Activated naive CD4-positive, alpha-beta T cell treated with anti-CD3 and anti-CD28 coated beads for 36 hours (primary cell): ENCODE results near the gene PPP3CA. TPM values are rescaled to one million over a fixed set of nuclear protein-coding genes. Genes with fewer than 3 reads are reported as not detected.

Experiments
- CTCF ChIA-PET: fragments of 350-600 bp; sonication (Branson Sonifier 250); formaldehyde crosslinking; loops from one replicate; lab custom pipeline; 2021; ENCODE audit warnings: antibody characterized with exemption; lab: Charles Lee
- DNase-seq: peaks from one replicate; pipeline ENCODE4 v3.0.0-alpha.2; 2020
- H3K27ac Mint-ChIP-seq: one replicate; pipeline ENCODE4 v1.8.0; 2021; ENCODE audit warnings: mild to moderate bottlenecking, mixed read lengths
- H3K27me3 Mint-ChIP-seq: one replicate; pipeline ENCODE4 v1.8.0; 2021; ENCODE audit warnings: low read depth, mixed read lengths
- H3K36me3 Mint-ChIP-seq: one replicate; pipeline ENCODE4 v1.8.0; 2021; ENCODE audit warnings: low read depth, mixed read lengths
- H3K4me1 Mint-ChIP-seq: one replicate; pipeline ENCODE4 v1.8.0; 2021; ENCODE audit warnings: low read depth, mixed read lengths
- H3K4me3 Mint-ChIP-seq: one replicate; pipeline ENCODE4 v1.8.0; 2021; ENCODE audit warnings: mild to moderate bottlenecking, moderate library complexity, mixed read lengths
- H3K9me3 Mint-ChIP-seq: one replicate; pipeline ENCODE4 v1.8.0; 2021; ENCODE audit warnings: mixed read lengths
- intact Hi-C: fragments of 100-400 bp; cut with micrococcal nuclease; formaldehyde crosslinking; loops from one replicate; pipeline ENCODE4 v1.15.1; 2023
- total RNA-seq, 2 experiments: library from RNA; stranded (reverse); gene quantifications; one replicate each; pipeline ENCODE4 v1.2.3, GENCODE V29; 2021

Gene PPP3CA
- total RNA-seq, 2 experiments from 2014 or later: 2.4 to 3.4 TPM

DNA sequence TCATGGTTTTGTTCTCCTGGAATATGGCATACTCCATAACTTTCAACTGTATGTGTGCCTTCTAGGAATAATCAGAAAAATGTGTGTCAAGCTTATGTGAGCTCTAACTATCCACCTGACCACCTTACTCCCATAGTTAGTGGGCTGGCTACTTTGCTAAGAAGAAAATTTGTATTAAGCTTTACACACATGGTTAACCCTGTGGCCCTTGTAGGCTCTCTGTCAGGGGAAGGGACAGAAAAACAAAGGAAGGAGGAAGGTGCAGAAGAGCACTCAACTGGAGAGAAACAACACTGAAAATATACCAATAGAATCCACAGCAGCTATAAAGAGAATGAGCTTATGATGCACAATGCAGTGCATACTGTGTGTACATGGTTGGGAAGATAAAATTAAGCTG lies 84.6 kb downstream of the PPP3CA start:
- Mint-ChIP-seq H3K27ac (no peak overlapping the region), H3K9me3 (no peaks in the 10 kb centered on the region), H3K36me3 (no peaks in the 10 kb centered on the region), H3K27me3 (no peaks in the 10 kb centered on the region), H3K4me3 (no peak overlapping the region), H3K4me1 (peaks cover 34% of the 10 kb centered on the region)
- no peak for DNase-seq
- intact Hi-C loops: no loop called here
- CTCF ChIA-PET: no interaction called here

DNA sequence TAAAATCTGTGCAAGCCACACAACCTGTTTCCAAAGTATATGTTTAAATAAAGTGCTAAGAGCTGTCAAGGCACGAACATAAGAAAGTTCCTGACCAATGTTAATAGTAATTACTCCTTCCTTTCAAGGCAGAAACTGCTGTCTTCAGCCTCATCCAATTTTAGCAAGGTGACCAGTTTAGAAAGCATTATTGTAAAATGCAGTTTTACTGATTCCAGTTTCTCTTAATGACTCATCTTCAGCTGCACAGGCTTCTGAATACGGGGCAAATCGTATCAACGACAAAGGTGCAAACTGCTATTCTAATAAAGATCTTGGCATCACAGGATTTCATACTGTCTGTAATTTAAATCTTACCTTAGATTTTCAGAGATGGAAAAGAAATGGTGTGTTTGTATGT lies 87.5 kb downstream of the PPP3CA start:
- CTCF ChIA-PET: no interaction called here
- H3K9me3 Mint-ChIP-seq: no peaks in the 10 kb centered on the region
- H3K4me1 Mint-ChIP-seq: peaks cover 32% of the 10 kb centered on the region
- no peaks in the 10 kb centered on the region for H3K27me3 Mint-ChIP-seq
- intact Hi-C loops: no loop called here
- H3K27ac Mint-ChIP-seq: no peak overlapping the region
- no peak for DNase-seq
- H3K4me3 Mint-ChIP-seq: no peak overlapping the region
- no peaks in the 10 kb centered on the region for H3K36me3 Mint-ChIP-seq

DNA sequence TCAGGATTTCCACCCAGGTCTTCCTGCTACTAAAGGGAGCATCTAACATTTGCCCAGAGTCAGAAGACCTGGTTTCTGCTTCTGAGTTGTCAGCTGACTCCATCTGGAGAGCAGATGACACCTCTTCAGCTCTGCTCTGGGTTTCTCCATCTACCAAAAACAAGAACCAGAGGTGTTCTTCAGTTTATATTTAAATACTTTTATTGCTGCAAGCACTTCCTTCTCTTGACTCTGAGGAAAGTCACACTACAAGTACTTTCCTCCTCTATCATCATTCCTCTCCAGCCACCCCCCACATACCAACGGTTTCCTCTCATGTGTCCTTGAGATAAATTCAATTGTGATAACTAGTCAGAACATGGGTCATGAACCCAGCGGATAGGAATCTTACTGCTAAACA lies 88.4 kb downstream of the PPP3CA start:
- intact Hi-C loops: no loop called here
- Mint-ChIP-seq H3K4me1 (peaks cover 31% of the 10 kb centered on the region), H3K27me3 (no peaks in the 10 kb centered on the region), H3K27ac (no peak overlapping the region), H3K36me3 (no peaks in the 10 kb centered on the region), H3K9me3 (no peaks in the 10 kb centered on the region), H3K4me3 (no peak overlapping the region)
- DNase-seq: peak; percentile 7
- CTCF ChIA-PET: no interaction called here

DNA sequence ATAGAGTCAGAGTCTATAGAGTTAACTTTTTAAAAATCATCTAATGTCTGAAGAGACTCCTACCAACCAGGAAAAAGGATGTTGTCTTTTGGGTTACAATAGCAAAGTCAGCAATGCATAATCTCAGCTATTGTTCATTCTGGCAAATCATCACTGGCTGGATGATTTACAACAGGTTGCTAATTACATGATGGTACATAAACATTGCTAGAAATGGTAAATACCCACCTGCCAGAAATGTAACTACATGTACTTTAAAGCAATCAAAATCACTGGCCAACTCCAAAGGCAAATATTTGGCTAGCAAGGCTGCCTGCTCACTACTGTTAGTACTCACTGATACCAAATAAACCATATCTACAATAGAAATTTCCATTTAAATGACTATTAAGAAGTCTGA lies 91.1 kb downstream of the PPP3CA start:
- Mint-ChIP-seq H3K36me3 (no peaks in the 10 kb centered on the region), H3K9me3 (no peaks in the 10 kb centered on the region), H3K27ac (no peak overlapping the region), H3K27me3 (no peaks in the 10 kb centered on the region), H3K4me1 (peaks cover 30% of the 10 kb centered on the region), H3K4me3 (no peak overlapping the region)
- CTCF ChIA-PET: interaction anchor here (0.6 kb wide), 2 partner anchors 232 to 1169 kb away, joined by 3 to 4 read pairs; no protein-coding TSS in a partner anchor
- intact Hi-C loops: no loop called here
- no peak for DNase-seq

DNA sequence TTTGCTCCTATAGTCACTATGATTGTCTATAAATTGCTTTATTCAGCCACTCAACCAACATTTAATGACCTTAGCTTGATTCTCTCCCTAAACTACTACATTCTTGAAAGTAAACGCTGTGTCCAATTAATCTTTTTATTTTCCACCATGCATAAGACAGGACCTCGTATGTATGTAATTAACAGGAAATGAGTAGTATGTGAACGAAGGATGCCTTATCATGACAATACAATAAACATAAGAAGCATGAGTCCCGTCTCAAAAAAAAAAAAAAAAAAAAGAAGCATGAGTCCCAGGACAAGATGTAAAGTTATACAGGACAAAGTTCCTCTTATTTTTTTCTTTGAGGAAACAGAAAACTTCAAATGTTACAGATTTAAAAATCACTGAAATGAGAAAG lies 92.5 kb downstream of the PPP3CA start:
- no peak for DNase-seq
- H3K4me3 Mint-ChIP-seq: no peak overlapping the region
- H3K27me3 Mint-ChIP-seq: no peaks in the 10 kb centered on the region
- peaks cover 18% of the 10 kb centered on the region for H3K4me1 Mint-ChIP-seq
- CTCF ChIA-PET: no interaction called here
- no peaks in the 10 kb centered on the region for H3K9me3 Mint-ChIP-seq
- no peak overlapping the region for H3K27ac Mint-ChIP-seq
- intact Hi-C loops: loop anchor here (2.0 kb wide), 1 partner anchor 14 kb away; no protein-coding TSS in a partner anchor
- no peaks in the 10 kb centered on the region for H3K36me3 Mint-ChIP-seq

DNA sequence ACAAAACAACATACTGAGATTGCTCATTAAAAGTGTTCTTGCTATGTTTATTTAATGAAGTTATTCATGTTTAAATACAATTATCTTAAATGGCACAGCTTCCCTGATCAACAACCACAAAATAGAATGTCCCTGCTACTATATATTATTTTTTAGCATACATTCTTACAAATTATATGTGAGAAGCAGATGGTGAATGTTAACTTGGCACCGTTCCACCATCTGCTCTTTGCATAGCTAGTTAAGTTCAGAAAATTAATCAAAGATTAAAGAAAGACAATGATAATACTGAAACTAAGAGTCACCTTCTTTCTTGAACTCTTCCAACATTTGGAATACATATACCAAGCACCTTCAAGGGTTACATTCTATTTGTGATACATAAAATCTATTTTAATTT lies 94.2 kb downstream of the PPP3CA start:
- CTCF ChIA-PET: no interaction called here
- intact Hi-C loops: no loop called here

DNA sequence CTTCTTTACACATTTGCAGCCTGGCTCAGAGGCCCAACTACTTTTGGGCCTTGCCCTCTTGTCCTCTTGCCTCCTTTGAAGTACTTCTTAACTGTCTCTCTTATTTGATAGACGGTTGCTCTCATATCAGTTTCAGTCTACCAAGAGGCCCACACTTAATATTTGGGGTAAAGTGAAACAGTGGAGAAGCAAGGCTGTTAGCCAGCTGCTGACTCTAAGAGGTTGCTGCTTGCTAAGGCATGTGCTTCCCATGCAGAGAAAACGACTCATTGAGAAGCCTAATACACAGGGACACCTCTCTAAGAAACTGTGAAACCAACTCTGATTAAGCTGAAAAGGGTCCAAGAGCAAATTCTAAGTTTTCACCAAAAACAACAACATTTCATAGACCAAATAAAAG lies 94.6 kb downstream of the PPP3CA start:
- CTCF ChIA-PET: no interaction called here
- Mint-ChIP-seq H3K4me3 (no peak overlapping the region), H3K27me3 (no peaks in the 10 kb centered on the region), H3K36me3 (no peaks in the 10 kb centered on the region), H3K9me3 (no peaks in the 10 kb centered on the region), H3K4me1 (peaks cover 6% of the 10 kb centered on the region), H3K27ac (no peak overlapping the region)
- intact Hi-C loops: no loop called here
- DNase-seq: no peak

More for the DNA sequence above, 94.2 kb downstream of the PPP3CA start:
- H3K27ac Mint-ChIP-seq: no peak overlapping the region
- H3K4me1 Mint-ChIP-seq: peaks cover 6% of the 10 kb centered on the region
- H3K27me3 Mint-ChIP-seq: no peaks in the 10 kb centered on the region
- no peaks in the 10 kb centered on the region for H3K36me3 Mint-ChIP-seq
- H3K4me3 Mint-ChIP-seq: no peak overlapping the region
- H3K9me3 Mint-ChIP-seq: no peaks in the 10 kb centered on the region
- DNase-seq: no peak

DNA sequence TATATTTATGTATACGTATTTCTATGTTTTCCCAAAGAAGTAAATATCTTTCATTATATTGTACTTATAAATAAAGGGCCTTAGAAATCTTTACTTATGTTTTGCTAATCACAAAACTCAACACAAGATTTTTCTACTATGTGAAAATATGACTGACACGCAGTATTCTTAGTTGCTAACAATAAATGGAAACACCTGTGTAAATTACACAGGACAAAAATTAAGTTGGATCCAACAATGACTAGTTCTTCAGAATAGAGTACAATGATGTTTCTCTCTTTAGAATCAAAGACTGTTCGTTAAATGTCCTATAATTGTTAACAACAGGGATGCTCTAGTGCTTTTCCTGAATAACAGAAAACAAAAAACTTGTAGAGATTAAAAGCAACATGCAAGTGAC lies 96.1 kb downstream of the PPP3CA start:
- Mint-ChIP-seq H3K36me3 (no peaks in the 10 kb centered on the region), H3K9me3 (no peaks in the 10 kb centered on the region), H3K4me1 (peaks cover 3% of the 10 kb centered on the region), H3K4me3 (no peak overlapping the region), H3K27ac (no peak overlapping the region), H3K27me3 (no peaks in the 10 kb centered on the region)
- no peak for DNase-seq
- intact Hi-C loops: no loop called here
- CTCF ChIA-PET: no interaction called here

DNA sequence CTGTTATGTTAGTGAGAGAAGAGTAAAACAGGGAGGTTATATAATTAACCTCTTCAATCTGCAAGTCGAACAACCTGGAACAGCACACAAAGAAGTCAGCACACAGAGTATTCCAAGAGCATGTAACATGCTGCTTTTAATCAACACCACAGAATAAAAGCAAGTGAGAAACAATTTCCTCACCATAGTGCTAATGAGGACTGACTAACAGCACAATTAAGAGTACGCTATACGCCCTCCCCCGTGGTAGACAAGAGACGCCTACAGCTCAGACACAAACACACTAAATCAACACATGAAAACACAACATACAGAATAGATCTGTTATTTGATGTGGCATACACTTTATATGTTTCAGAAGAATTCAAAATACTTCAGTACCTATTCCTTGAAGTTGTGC lies 103.0 kb downstream of the PPP3CA start:
- Mint-ChIP-seq H3K4me3 (no peak overlapping the region), H3K36me3 (no peaks in the 10 kb centered on the region), H3K27ac (no peak overlapping the region), H3K4me1 (peaks cover 4% of the 10 kb centered on the region), H3K9me3 (no peaks in the 10 kb centered on the region), H3K27me3 (no peaks in the 10 kb centered on the region)
- CTCF ChIA-PET: no interaction called here
- intact Hi-C loops: no loop called here
- DNase-seq: no peak

DNA sequence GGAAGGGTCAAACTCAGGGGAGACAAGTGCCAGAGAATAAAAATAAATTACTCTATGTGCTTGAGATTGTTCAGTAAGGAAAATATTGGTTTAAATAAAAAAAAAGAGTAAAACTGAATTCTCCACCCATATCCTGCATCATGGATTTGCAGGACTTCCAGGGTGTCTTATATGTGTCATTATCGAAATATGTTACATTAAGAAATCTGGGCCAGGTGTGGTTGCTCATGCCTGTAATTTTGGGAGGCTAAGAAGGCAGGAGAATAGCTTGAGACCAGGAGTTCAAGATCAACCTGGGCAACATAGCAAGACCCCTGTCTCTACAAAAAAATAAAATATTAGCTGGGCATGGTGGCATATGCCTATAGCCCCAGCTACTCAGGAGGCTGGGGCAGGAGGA lies 104.9 kb downstream of the PPP3CA start:
- Mint-ChIP-seq H3K9me3 (no peaks in the 10 kb centered on the region), H3K36me3 (no peaks in the 10 kb centered on the region), H3K4me3 (no peak overlapping the region), H3K27ac (no peak overlapping the region), H3K4me1 (peaks cover 15% of the 10 kb centered on the region), H3K27me3 (no peaks in the 10 kb centered on the region)
- CTCF ChIA-PET: interaction anchor here (0.6 kb wide), 1 partner anchor 128 kb away, joined by 5 read pairs; no protein-coding TSS in a partner anchor
- intact Hi-C loops: no loop called here
- DNase-seq: no peak

DNA sequence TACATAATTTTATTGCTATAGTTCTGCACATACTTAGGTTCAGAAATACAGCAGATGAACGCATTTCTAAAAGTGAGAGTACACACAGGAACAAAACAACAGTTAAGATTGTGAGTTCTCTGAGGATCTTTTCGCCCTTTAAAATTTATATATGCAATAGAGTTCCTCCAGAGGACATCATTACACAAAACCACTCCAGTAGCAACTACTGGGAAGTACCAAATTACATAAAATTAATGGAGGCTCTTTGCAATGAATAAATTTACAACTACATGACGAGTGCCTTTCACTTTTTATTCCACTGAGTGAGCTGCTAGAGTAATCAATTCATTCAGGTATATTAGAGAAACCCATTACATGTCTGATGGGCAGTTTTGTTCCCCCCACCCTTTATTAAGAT lies 107.2 kb downstream of the PPP3CA start:
- Mint-ChIP-seq H3K36me3 (no peaks in the 10 kb centered on the region), H3K4me3 (no peak overlapping the region), H3K9me3 (no peaks in the 10 kb centered on the region), H3K27me3 (no peaks in the 10 kb centered on the region), H3K4me1 (peaks cover 18% of the 10 kb centered on the region), H3K27ac (no peak overlapping the region)
- DNase-seq: no peak
- intact Hi-C loops: loop anchor here (2.0 kb wide), 1 partner anchor 15 kb away; no protein-coding TSS in a partner anchor
- CTCF ChIA-PET: no interaction called here

DNA sequence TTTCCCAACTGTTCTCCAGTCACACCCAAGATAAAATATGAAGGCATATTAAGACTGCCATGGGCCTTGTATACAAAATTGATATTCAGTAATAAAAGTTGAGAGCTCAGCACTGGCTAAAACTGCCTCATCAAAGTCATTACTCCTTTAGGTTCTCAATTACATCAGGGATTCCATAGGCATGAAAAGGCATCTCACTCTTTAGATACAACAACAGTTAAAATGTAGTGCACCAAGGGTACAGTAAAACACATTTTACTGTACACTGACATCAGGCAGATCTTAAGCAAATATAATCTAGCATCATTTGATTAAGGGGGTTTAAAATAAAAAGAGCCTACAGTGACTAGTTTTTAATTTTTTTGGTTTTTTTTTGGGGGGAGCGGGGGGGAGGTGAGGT lies 107.7 kb downstream of the PPP3CA start:
- peaks cover 18% of the 10 kb centered on the region for H3K4me1 Mint-ChIP-seq
- intact Hi-C loops: loop anchor here (2.0 kb wide), 1 partner anchor 15 kb away; no protein-coding TSS in a partner anchor
- no peaks in the 10 kb centered on the region for H3K27me3 Mint-ChIP-seq
- H3K27ac Mint-ChIP-seq: no peak overlapping the region
- CTCF ChIA-PET: no interaction called here
- no peaks in the 10 kb centered on the region for H3K36me3 Mint-ChIP-seq
- no peak for DNase-seq
- H3K9me3 Mint-ChIP-seq: no peaks in the 10 kb centered on the region
- H3K4me3 Mint-ChIP-seq: no peak overlapping the region

DNA sequence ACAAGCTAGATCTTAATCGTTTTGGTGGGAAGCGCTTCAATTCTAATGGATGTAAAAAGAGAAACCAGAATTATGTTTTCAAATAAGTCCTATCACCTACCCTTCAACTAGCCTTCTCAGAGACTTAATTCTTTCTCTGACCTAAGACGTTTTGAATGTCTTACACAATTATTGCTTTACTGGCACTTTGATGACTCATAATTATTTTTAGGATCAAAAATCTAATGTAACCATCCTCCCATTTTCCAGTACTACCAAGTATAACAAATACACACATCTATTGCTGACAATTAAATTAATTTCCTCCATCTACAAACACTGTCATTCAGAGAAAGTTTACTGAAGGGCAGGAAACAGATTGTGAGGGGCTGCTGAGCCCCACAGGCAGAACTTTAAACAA lies 108.6 kb downstream of the PPP3CA start:
- no peak overlapping the region for H3K4me3 Mint-ChIP-seq
- H3K9me3 Mint-ChIP-seq: no peaks in the 10 kb centered on the region
- H3K27me3 Mint-ChIP-seq: no peaks in the 10 kb centered on the region
- no peak for DNase-seq
- intact Hi-C loops: no loop called here
- peaks cover 18% of the 10 kb centered on the region for H3K4me1 Mint-ChIP-seq
- no peak overlapping the region for H3K27ac Mint-ChIP-seq
- H3K36me3 Mint-ChIP-seq: no peaks in the 10 kb centered on the region
- CTCF ChIA-PET: no interaction called here
